GM21515 (cell line): ENCODE data around the gene EFNA4.

Experiments used
- ATAC-seq: cut with Tn5 transposase; IDR thresholded peaks from one replicate; pipeline ENCODE4 v1.9.1; 2021; ENCODE audit not compliant: unreplicated experiment

EFNA4 gene

GRCh38 chr1:155085504-155086127, 22.1 kb downstream of the EFNA4 start:
- no peak for ATAC-seq

GRCh38 chr1:155086128-155086741, 22.7 kb downstream of the EFNA4 start:
- no peak for ATAC-seq

GRCh38 chr1:155086856-155087535, 23.5 kb downstream of the EFNA4 start:
- no peak for ATAC-seq

- no peak for ATAC-seq
Observed at GRCh38 chr1:155091071-155092051, 27.8 kb downstream of the EFNA4 start.

GRCh38 chr1:155092131-155092530, 28.6 kb downstream of the EFNA4 start:
- no peak for ATAC-seq

- ATAC-seq = no peak
Observed at GRCh38 chr1:155092641-155093040, 29.1 kb downstream of the EFNA4 start.

- ATAC-seq = no peak
Observed at GRCh38 chr1:155093911-155094621, 30.5 kb downstream of the EFNA4 start.

- ATAC-seq = no peak
Observed at GRCh38 chr1:155094622-155094948, 31.0 kb downstream of the EFNA4 start.

- no peak for ATAC-seq
Observed at GRCh38 chr1:155099331-155099730, 35.8 kb downstream of the EFNA4 start.

- no peak for ATAC-seq
Observed at GRCh38 chr1:155103325-155103724, 39.8 kb downstream of the EFNA4 start.

GRCh38 chr1:155104605-155105534, 41.3 kb downstream of the EFNA4 start:
- no peak for ATAC-seq

- ATAC-seq = no peak
Observed at GRCh38 chr1:155105604-155106011, 42.1 kb downstream of the EFNA4 start.

GRCh38 chr1:155106862-155107261, 43.3 kb downstream of the EFNA4 start:
- no peak for ATAC-seq

GRCh38 chr1:155107309-155108264, 44.0 kb downstream of the EFNA4 start:
- ATAC-seq = no peak

GRCh38 chr1:155108296-155108695, 44.8 kb downstream of the EFNA4 start:
- no peak for ATAC-seq

GRCh38 chr1:155110381-155110780, 46.8 kb downstream of the EFNA4 start:
- no peak for ATAC-seq

GRCh38 chr1:155110826-155111225, 47.3 kb downstream of the EFNA4 start:
- ATAC-seq = no peak

GRCh38 chr1:155113450-155113980, 50.0 kb downstream of the EFNA4 start:
- ATAC-seq = no peak
